GM19351 (cell line): Measurements from ENCODE around the gene ANKRD49.

Experiments
- ATAC-seq: cut with Tn5 transposase; IDR thresholded peaks from one replicate; pipeline ENCODE4 v1.9.1; 2021; ENCODE audit warnings: mild to moderate bottlenecking, moderate library complexity; ENCODE audit not compliant: unreplicated experiment

The ANKRD49 gene

DNA sequence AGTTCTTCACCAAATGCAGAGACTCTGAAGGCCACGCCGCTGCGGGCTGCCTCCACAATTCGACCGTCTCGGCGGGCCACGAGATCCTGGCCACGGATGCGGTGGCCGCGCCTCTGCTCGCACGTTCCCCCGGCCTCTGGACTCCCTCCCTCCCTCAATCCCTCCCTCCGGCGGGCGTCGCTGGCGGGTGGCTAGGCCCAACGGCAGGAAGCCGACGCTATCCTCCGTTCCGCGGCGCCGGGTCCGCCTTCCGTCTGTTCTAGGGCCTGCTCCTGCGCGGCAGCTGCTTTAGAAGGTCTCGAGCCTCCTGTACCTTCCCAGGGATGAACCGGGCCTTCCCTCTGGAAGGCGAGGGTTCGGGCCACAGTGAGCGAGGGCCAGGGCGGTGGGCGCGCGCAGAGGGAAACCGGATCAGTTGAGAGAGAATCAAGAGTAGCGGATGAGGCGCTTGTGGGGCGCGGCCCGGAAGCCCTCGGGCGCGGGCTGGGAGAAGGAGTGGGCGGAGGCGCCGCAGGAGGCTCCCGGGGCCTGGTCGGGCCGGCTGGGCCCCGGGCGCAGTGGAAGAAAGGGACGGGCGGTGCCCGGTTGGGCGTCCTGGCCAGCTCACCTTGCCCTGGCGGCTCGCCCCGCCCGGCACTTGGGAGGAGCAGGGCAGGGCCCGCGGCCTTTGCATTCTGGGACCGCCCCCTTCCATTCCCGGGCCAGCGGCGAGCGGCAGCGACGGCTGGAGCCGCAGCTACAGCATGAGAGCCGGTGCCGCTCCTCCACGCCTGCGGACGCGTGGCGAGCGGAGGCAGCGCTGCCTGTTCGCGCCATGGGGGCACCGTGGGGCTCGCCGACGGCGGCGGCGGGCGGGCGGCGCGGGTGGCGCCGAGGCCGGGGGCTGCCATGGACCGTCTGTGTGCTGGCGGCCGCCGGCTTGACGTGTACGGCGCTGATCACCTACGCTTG lies 50.2 kb downstream of the ANKRD49 start, which contains the start of gene FUT4:
Gene FUT4 (plus strand): TSS at position 227 of the 951 bp plus-strand sequence. CDS start 213 bp downstream, at position 440.
- ATAC-seq = peak; percentile 85

DNA sequence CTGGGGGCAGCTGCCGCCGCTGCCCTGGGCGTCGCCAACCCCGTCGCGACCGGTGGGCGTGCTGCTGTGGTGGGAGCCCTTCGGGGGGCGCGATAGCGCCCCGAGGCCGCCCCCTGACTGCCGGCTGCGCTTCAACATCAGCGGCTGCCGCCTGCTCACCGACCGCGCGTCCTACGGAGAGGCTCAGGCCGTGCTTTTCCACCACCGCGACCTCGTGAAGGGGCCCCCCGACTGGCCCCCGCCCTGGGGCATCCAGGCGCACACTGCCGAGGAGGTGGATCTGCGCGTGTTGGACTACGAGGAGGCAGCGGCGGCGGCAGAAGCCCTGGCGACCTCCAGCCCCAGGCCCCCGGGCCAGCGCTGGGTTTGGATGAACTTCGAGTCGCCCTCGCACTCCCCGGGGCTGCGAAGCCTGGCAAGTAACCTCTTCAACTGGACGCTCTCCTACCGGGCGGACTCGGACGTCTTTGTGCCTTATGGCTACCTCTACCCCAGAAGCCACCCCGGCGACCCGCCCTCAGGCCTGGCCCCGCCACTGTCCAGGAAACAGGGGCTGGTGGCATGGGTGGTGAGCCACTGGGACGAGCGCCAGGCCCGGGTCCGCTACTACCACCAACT lies 51.0 kb downstream of the ANKRD49 start:
- no peak for ATAC-seq

DNA sequence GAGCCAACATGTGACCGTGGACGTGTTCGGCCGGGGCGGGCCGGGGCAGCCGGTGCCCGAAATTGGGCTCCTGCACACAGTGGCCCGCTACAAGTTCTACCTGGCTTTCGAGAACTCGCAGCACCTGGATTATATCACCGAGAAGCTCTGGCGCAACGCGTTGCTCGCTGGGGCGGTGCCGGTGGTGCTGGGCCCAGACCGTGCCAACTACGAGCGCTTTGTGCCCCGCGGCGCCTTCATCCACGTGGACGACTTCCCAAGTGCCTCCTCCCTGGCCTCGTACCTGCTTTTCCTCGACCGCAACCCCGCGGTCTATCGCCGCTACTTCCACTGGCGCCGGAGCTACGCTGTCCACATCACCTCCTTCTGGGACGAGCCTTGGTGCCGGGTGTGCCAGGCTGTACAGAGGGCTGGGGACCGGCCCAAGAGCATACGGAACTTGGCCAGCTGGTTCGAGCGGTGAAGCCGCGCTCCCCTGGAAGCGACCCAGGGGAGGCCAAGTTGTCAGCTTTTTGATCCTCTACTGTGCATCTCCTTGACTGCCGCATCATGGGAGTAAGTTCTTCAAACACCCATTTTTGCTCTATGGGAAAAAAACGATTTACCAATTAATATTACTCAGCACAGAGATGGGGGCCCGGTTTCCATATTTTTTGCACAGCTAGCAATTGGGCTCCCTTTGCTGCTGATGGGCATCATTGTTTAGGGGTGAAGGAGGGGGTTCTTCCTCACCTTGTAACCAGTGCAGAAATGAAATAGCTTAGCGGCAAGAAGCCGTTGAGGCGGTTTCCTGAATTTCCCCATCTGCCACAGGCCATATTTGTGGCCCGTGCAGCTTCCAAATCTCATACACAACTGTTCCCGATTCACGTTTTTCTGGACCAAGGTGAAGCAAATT lies 51.7 kb downstream of the ANKRD49 start:
- ATAC-seq = no peak

DNA sequence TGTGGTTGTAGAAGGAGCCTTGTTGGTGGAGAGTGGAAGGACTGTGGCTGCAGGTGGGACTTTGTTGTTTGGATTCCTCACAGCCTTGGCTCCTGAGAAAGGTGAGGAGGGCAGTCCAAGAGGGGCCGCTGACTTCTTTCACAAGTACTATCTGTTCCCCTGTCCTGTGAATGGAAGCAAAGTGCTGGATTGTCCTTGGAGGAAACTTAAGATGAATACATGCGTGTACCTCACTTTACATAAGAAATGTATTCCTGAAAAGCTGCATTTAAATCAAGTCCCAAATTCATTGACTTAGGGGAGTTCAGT lies 52.3 kb downstream of the ANKRD49 start:
- no peak for ATAC-seq

DNA sequence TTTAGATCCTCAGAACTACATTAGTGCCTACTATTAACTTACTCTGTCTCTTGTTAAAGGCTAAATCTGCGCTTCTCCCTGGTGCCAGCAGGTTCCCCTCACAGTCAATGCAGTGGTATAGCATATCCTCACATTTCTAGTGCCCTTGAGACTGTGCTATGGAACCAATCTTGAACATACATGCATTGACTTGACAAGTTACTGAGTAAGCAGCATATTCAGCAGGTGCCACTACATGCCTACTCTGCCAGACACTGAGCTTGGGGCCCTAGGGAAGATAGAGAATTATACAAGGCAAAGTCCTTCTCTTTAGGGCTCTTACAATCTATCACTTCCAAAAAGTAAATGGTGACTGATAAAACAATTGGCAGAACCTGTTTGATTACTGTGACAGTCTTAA lies 53.1 kb downstream of the ANKRD49 start:
- ATAC-seq = no peak

DNA sequence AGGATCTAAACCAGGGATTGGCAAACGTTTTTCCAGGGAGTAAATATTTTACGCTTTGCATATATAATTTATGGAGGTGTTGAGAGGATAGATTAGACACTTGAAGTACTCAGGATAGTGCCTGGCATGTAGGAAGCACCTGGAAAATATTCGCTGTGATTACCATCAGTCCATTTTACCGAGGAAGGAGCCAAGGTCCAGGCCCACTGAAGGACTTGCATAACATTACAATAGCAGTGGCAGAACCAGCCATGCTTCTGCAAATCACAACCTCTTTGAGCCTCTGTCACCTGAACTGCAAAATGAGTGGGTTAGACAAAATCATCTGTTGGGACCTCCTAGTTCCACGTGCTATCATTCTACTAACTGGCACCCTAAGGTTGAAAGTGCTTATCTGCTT lies 55.4 kb downstream of the ANKRD49 start:
- ATAC-seq = no peak
